ENCODE data around the gene EXOC1.

- no peak for TF ChIP-seq CTCF (optimal IDR thresholded peaks at IDR 0.05 in 1 of 3, IDR thresholded peaks at IDR 0.05 in 1 of 3, conservative IDR thresholded peaks at IDR 0.05 in 1 of 3; ENCODE audit: extremely low read depth in 1 of 3, insufficient read depth in 2 of 3, low read length in 3 of 3)
- TF ChIP-seq EZH2 (IDR thresholded peaks at IDR 0.05; ENCODE audit: low read length) = no peak
Measured at GRCh38 chr4:55903577-55903976, 50.1 kb downstream of the EXOC1 start.
